Stimulated activated CD8-positive, alpha-beta memory T cell treated with anti-CD3 and anti-CD28 coated beads, Interleukin-2, amount 100 ng/mL, for 1 hour (primary cell): Measurements from ENCODE around the gene NR5A2.
"Not testable (repeated sequence)": the region's sequence is repeated elsewhere in the genome, so short reads cannot be mapped to it uniquely, and the experiment has no call there.

Source experiments
- DNase-seq, 2 donors: peaks; one replicate each; pipeline ENCODE4 v3.0.0-alpha.2; 2020; ENCODE audit warnings: low read depth in 2 of 2

NR5A2 gene

GRCh38 chr1:200163911-200164310, 136.4 kb downstream of the NR5A2 start:
- no peak for DNase-seq

GRCh38 chr1:200165493-200166220, 138.1 kb downstream of the NR5A2 start:
- no peak for DNase-seq

- no peak for DNase-seq
These were observed 138.9 kb downstream of the NR5A2 start for GRCh38 chr1:200166411-200166810.

GRCh38 chr1:200168926-200169325, 141.4 kb downstream of the NR5A2 start:
- no peak for DNase-seq

- no peak for DNase-seq
These were observed 144.8 kb downstream of the NR5A2 start for GRCh38 chr1:200172311-200172710.

GRCh38 chr1:200173097-200173618, 145.6 kb downstream of the NR5A2 start:
- no peak for DNase-seq

GRCh38 chr1:200174525-200175295, 147.2 kb downstream of the NR5A2 start:
- DNase-seq: no peak

GRCh38 chr1:200176181-200176580, 148.7 kb downstream of the NR5A2 start:
- no peak for DNase-seq

GRCh38 chr1:200176798-200177197, 149.3 kb downstream of the NR5A2 start:
- no peak for DNase-seq

- no peak for DNase-seq
These were observed 150.8 kb downstream of the NR5A2 start for GRCh38 chr1:200178340-200178739.

- DNase-seq: no peak
These were observed 151.7 kb downstream of the NR5A2 start for GRCh38 chr1:200179126-200179780.

GRCh38 chr1:200179781-200180160, 152.3 kb downstream of the NR5A2 start:
- no peak for DNase-seq

- DNase-seq: no peak
These were observed 153.3 kb downstream of the NR5A2 start for GRCh38 chr1:200180821-200181220.

- no peak for DNase-seq
These were observed 154.4 kb downstream of the NR5A2 start for GRCh38 chr1:200181861-200182260.

- DNase-seq: no peak
These were observed 155.2 kb downstream of the NR5A2 start for GRCh38 chr1:200182701-200183100.

GRCh38 chr1:200183637-200184036, 156.1 kb downstream of the NR5A2 start:
- DNase-seq: no peak

- DNase-seq: no peak
These were observed 156.7 kb downstream of the NR5A2 start for GRCh38 chr1:200184196-200184595.

GRCh38 chr1:200185191-200185590, 157.7 kb downstream of the NR5A2 start:
- DNase-seq: not testable (repeated sequence)

- not testable (repeated sequence) for DNase-seq
These were observed 159.8 kb downstream of the NR5A2 start for GRCh38 chr1:200187332-200187731.

GRCh38 chr1:200191993-200192392, 164.5 kb downstream of the NR5A2 start:
- DNase-seq: no peak

GRCh38 chr1:200194477-200194876, 167.0 kb downstream of the NR5A2 start:
- DNase-seq: no peak

- no peak for DNase-seq
These were observed 170.7 kb downstream of the NR5A2 start for GRCh38 chr1:200198236-200198635.
